Activated gamma-delta T cell treated with Interleukin-2 at 50 U/mL for 16 hours (primary cell): ENCODE data around the gene ZFP36L2.

Experiments
- DNase-seq: peaks from one replicate; pipeline ENCODE4 v3.0.0-alpha.2; 2020

The ZFP36L2 gene

GRCh38 chr2:43226558-43226954 lies at the start of gene ZFP36L2:
ZFP36L2 (minus strand) TSS chr2:43226606; CDS start chr2:43226315, 291 bp downstream.
- DNase-seq, result peak; percentile 96

- DNase-seq, result no peak
These were observed 48.3 kb upstream of the ZFP36L2 start for GRCh38 chr2:43274721-43275120.

- no peak for DNase-seq
These were observed 47.6 kb upstream of the ZFP36L2 start for GRCh38 chr2:43274055-43274454.

GRCh38 chr2:43273529-43273928 lies 47.1 kb upstream of the ZFP36L2 start:
- DNase-seq, result no peak

GRCh38 chr2:43270930-43271615 lies 44.7 kb upstream of the ZFP36L2 start:
- no peak for DNase-seq

GRCh38 chr2:43270461-43270860 lies 44.1 kb upstream of the ZFP36L2 start:
- no peak for DNase-seq

GRCh38 chr2:43269706-43270105 lies 43.3 kb upstream of the ZFP36L2 start:
- no peak for DNase-seq

GRCh38 chr2:43269074-43269572 lies 42.7 kb upstream of the ZFP36L2 start:
- DNase-seq, result no peak

- DNase-seq, result no peak
These were observed 41.9 kb upstream of the ZFP36L2 start for GRCh38 chr2:43268066-43268953.

- DNase-seq, result no peak
These were observed 41.0 kb upstream of the ZFP36L2 start for GRCh38 chr2:43267381-43267780.

- DNase-seq, result no peak
These were observed 40.3 kb upstream of the ZFP36L2 start for GRCh38 chr2:43266711-43267111.

GRCh38 chr2:43265421-43265820 lies 39.0 kb upstream of the ZFP36L2 start:
- DNase-seq, result no peak

- DNase-seq, result no peak
These were observed 38.6 kb upstream of the ZFP36L2 start for GRCh38 chr2:43265001-43265400.

GRCh38 chr2:43262951-43263350 lies 36.5 kb upstream of the ZFP36L2 start:
- no peak for DNase-seq

- no peak for DNase-seq
These were observed 35.8 kb upstream of the ZFP36L2 start for GRCh38 chr2:43262239-43262638.

GRCh38 chr2:43259512-43259911 lies 33.1 kb upstream of the ZFP36L2 start:
- DNase-seq, result no peak

GRCh38 chr2:43258547-43259156 lies 32.2 kb upstream of the ZFP36L2 start:
- no peak for DNase-seq

- DNase-seq, result no peak
These were observed 29.0 kb upstream of the ZFP36L2 start for GRCh38 chr2:43255296-43255910.

- no peak for DNase-seq
These were observed 27.9 kb upstream of the ZFP36L2 start for GRCh38 chr2:43254331-43254730.

GRCh38 chr2:43251171-43251731 lies 24.8 kb upstream of the ZFP36L2 start:
- DNase-seq, result no peak

GRCh38 chr2:43250015-43250414 lies 23.6 kb upstream of the ZFP36L2 start:
- DNase-seq, result no peak

GRCh38 chr2:43248621-43249020 lies 22.2 kb upstream of the ZFP36L2 start:
- no peak for DNase-seq

- no peak for DNase-seq
These were observed 20.2 kb upstream of the ZFP36L2 start for GRCh38 chr2:43246641-43247040.
